OCI-LY3 (cell line): ENCODE measurements around the gene SYNE3.

Source experiments
- EZH2phosphoT487 ChIP-seq: fragments of 200-600 bp; shearing (Covaris generic); IDR thresholded peaks from 2 replicates; pipeline ENCODE4 v1.6.1; 2018; ENCODE audit warnings: antibody characterized with exemption, mixed run types, low read depth
- TF ChIP-seq, protein P1 (sequence below): fragments of 200-600, 300-600 bp; sonication (generic); IDR thresholded peaks from 2 replicates; pipeline ENCODE4 v1.5.1; 2014; ENCODE audit warnings: antibody characterized with exemption, low read length, low read depth

GRCh38 chr14:95494456-95494855 is 22.0 kb downstream of the SYNE3 start:
- TF ChIP-seq, protein P1, sequence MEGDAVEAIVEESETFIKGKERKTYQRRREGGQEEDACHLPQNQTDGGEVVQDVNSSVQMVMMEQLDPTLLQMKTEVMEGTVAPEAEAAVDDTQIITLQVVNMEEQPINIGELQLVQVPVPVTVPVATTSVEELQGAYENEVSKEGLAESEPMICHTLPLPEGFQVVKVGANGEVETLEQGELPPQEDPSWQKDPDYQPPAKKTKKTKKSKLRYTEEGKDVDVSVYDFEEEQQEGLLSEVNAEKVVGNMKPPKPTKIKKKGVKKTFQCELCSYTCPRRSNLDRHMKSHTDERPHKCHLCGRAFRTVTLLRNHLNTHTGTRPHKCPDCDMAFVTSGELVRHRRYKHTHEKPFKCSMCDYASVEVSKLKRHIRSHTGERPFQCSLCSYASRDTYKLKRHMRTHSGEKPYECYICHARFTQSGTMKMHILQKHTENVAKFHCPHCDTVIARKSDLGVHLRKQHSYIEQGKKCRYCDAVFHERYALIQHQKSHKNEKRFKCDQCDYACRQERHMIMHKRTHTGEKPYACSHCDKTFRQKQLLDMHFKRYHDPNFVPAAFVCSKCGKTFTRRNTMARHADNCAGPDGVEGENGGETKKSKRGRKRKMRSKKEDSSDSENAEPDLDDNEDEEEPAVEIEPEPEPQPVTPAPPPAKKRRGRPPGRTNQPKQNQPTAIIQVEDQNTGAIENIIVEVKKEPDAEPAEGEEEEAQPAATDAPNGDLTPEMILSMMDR: no peak
- no peak for TF ChIP-seq EZH2phosphoT487
